Erythroblast (primary cell): ENCODE measurements around the gene TMEM141.
"Not testable (repeated sequence)": the region's sequence is repeated elsewhere in the genome, so short reads cannot be mapped to it uniquely, and the experiment has no call there.

Experiments used
- DNase-seq, 2 experiments: peaks; one replicate each; lab custom pipeline; 2025; lab: John Stamatoyannopoulos, UW
- GATA1 ChIP-seq: IDR thresholded peaks from 2 replicates; pipeline ENCODE4 v1.6.1; 2011; ENCODE audit warnings: low read depth, mild to moderate bottlenecking, control low read depth, low read length, moderate library complexity
- POLR2A ChIP-seq: IDR thresholded peaks from 2 replicates; pipeline ENCODE4 v1.6.1; 2011; ENCODE audit warnings: mild to moderate bottlenecking, low read length

The TMEM141 gene

GRCh38 chr9:136775191-136775590 is 16.0 kb upstream of the TMEM141 start:
- DNase-seq = no peak
- TF ChIP-seq GATA1 (no peak), POLR2A (no peak)

GRCh38 chr9:136776947-136777346 is 14.2 kb upstream of the TMEM141 start:
- TF ChIP-seq POLR2A (no peak), GATA1 (no peak)
- DNase-seq = no peak

DNA sequence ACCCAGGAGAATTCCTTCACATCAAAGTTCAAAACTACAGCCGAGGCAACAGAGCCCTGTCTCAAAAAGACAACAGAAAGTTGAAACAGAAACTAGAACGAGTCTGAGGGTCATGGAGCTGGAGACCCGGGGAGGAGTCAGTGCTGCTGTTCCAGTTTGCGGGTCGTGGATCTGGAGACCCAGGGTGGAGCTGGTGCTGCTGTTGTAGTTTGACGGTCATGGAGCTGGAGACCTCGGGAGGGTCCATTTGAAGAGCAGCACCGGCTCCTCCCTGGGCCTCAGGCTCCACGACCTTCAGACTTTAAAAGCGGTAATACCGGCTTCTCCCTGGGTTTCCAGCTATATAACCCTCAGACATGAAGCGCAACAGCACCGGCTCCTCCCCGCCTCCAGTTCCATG is 13.8 kb upstream of the TMEM141 start:
- no peak for DNase-seq
- no peak for TF ChIP-seq POLR2A

DNA sequence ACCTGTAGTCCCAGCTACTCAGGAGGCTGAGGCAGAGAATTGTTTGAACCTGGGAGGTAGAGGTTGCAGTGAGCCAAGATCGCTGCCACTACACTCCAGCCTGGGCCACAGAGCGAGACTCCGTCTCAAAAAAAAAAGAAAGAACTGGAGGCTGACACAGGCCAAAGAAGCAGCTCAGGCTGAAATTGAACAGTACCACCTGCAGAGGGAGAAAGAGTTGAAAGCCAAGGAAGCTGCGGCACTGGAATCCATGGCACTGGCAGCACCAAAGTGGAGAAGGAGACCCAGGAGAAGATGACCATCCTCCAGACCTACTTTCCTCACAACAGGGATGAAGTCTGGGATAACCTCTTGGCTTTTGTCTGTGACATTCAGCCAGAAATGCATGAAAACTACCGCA is 11.3 kb upstream of the TMEM141 start:
- no peak for TF ChIP-seq POLR2A
- TF ChIP-seq GATA1 = no peak
- DNase-seq = no peak

DNA sequence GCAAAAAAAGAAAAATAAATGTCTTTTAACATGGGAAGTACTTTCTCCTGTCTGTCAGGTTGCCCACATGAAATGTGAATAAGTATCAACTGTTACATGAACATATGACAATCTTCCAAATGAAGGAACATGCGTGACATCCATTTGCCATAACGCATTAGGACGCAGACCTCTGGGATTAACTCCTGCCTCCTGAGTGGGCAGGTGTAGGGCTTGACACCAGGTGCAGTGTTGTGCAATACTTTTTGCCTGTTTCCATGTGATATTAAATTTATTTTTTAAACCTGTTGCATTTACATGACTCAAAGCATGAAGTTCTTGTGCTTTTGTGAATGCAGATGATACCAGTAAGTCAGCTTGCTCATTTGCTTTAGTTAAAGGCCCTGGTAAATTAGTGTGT is 8.7 kb upstream of the TMEM141 start:
- DNase-seq = no peak
- no peak for TF ChIP-seq GATA1
- no peak for TF ChIP-seq POLR2A

- DNase-seq = peak; percentile 69 to 71
- TF ChIP-seq POLR2A (no peak), GATA1 (no peak)
Observed at GRCh38 chr9:136784249-136784996, 6.7 kb upstream of the TMEM141 start.

- peak; percentile 75 to 88 for DNase-seq
- no peak for TF ChIP-seq GATA1
- peak; percentile 49 for TF ChIP-seq POLR2A
Observed at GRCh38 chr9:136784997-136785361, 6.2 kb upstream of the TMEM141 start.

DNA sequence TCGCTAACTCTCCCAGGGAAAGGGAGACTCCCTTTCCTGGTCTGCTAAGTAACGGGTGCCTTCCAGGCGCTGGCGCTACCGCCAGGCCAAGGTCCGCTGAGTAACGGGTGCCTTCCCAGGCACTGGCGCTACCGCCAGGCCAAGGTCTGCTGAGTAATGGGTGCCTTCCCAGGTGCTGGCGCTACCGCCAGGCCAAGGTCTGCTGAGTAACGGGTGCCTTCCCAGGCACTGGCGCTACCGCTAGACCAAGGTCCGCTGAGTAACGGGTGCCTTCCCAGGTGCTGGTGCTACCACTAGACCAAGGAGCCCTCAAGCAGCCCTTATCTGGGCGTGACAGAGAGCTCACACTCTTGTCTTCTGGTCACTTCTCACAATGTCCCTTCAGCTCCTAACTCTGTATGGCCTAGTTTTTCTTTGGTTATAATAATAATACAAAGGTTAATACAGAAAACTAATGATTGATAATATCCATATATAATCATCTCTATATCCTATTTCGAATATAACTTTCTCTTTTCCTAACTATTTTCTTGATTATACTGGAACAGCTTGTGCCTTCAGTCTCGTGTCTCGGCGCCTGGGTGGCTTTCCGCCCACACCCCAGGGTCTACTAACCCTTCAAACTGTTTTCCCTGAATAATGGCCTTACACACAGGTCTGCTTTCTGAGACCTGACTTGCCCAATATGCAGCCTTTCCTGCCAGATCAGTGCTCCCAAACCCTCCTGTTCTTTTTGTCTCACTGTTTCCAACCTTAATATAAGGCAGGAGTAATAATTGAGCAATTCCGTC is 5.4 kb upstream of the TMEM141 start:
- DNase-seq = peak in 1 of 2 experiments; percentile 41

GRCh38 chr9:136786451-136786850 is 4.7 kb upstream of the TMEM141 start:
- DNase-seq = no peak
- TF ChIP-seq POLR2A (no peak), GATA1 (no peak)

DNA sequence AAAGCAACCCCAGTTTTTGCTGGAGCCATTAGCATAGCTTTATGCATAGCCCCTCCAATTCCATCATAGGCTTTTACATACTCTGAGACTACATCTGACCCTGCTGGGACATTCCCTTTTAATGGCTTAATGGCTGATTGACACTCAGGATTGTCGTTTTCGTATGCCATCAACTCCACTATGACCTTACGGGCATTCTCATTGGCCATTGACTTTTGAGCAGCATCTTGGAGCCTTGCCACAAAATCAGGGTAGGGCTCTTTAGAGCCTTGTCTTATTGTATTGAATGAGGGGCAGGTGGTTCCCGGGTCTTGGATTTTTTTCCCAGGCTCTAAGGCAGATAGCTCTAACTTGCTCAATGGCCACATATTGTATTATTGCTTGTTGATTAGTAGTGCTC is 4.2 kb upstream of the TMEM141 start:
- not testable (repeated sequence) for DNase-seq

- DNase-seq = peak; percentile 89 to 91
- TF ChIP-seq POLR2A (no peak), GATA1 (no peak)
Observed at GRCh38 chr9:136787690-136788400, 3.3 kb upstream of the TMEM141 start.

DNA sequence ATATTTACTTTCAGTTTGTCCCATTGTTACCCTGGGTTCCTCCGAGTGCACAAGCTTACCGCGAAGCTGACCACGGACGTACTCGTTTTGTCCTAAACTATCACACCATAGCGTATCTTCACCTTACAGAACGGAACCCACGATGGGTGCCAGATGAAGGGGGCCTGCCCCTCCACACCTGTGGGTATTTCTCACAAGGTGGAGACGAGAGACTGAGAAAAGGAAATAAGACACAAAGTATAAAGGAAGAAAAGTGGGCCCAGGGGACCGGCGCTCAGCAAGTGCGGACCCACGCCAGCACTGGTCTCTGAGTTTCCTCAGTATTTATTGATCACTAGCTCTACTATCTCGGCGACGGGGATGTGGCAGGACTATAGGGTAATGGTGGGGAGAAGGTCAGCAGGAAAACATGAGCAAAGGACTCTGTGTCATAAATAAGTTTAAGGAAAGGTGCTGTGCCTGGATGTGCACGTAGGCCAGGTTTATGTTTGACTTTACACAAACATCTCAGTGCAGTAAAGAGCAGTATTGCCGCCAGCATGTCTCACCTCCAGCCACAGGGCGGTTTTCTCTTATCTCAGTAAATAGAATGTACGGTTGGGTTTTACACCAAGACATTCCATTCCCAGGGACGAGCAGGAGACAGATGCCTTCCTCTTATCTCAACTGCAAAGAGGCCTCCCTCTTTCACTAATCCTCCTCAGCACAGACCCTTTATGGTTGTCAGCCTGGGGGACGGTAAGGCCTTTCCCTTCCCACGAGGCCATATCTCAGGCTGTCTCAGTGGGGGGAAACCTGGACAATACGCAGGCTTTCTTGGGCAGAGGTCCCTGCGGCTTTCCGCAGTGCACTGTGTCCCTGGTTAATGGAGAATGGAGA is 2.3 kb upstream of the TMEM141 start:
- peak; percentile 45 for TF ChIP-seq POLR2A
- peak; percentile 62 to 75 for DNase-seq

GRCh38 chr9:136789523-136789937 is 1.6 kb upstream of the TMEM141 start:
- TF ChIP-seq GATA1 = no peak
- no peak for TF ChIP-seq POLR2A
- DNase-seq = no peak
